Central memory CD4-positive, alpha-beta T cell (primary cell): ENCODE results near the gene SINHCAF.
"Not testable (repeated sequence)": the region's sequence is repeated elsewhere in the genome, so short reads cannot be mapped to it uniquely, and the experiment has no call there.

Experiments
- DNase-seq: peaks from one replicate; pipeline ENCODE4 v3.0.0; 2022
- total RNA-seq, 3 experiments: gene quantifications; one replicate each; lab custom pipeline; 2026; lab: John Stamatoyannopoulos, UW

Gene SINHCAF, protein sequence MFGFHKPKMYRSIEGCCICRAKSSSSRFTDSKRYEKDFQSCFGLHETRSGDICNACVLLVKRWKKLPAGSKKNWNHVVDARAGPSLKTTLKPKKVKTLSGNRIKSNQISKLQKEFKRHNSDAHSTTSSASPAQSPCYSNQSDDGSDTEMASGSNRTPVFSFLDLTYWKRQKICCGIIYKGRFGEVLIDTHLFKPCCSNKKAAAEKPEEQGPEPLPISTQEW
- total RNA-seq = 86.4 to 195 (median 122) reads per million in 3 experiments

DNA sequence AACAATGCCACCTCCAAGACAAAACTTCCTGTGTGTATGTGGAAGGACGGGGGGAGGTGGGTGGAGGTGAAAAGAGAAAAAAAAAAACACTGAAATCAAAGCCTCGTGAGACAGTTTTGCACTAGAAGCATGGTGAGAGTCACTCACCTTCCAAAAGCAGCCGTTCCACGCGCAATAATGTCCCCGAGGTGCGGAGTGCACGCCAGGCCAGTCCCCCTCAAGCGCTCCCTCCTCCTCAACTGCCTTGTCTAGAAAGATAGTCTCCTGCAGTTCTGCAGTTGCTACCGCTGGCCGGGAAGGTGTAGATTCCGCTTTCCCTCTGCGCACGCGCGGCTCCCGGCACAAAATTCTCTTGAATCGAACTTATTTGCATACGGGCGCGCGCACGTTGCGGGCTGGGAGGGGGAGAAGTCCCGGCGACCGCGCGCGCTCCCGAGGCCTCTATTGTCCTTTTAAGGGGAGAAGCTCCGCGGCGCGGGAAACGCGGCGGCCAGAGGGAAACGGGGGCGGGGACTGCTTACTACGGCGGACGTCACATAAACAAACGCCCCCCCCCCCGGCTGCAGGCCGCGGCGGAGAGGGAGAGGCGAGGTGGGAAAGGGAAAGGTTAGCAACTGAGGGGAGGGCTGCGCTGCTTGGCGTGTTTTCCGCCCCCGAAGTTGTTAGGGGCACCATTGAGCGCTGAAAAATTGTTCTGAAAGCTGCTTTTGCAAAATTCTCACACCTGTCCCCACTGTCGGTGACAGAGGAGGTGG is at the start of gene SINHCAF:
Gene SINHCAF, minus strand, starts transcription at position 274 of the 755 bp plus-strand sequence. CDS start 27,946 bp downstream, outside the sequence.
- peak; percentile 98 for DNase-seq

DNA sequence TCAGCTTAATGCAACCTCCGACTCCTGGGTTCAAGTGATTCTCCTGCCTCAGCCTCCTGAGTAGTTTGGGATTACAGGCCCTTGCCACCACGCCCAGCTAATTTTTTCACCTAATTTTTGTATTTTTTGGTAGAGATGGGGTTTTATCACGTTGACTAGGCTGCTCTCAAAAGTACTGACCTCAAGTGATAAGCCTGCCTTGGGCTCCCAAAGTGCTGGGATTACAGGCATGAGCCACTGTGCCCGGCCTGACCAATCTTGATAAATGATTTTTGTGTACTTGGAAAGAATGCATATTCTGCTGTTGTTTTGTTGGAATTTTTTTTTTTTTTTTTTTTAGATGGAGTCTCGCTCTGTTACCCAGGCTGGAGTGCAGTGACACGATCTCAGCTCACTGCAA is 49.5 kb upstream of the SINHCAF start:
- not testable (repeated sequence) for DNase-seq

DNA sequence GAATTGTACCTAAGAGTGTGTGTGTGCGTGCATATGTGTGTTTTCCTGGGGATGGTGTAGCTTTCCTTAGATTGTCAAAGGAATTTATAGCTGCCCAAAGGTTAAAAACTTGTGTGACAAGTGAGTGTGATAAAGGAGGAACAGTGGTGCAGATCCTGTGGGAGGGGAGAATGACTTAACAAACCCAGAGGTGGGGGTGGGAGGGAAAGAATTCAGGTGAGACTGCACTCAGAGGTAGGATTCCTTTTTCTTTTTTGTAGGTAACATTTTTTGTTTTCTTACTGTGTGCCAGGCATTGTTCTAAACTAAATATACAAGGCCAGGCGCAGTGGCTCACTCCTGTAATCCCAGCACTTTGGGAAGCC is 45.3 kb upstream of the SINHCAF start:
- DNase-seq = no peak

DNA sequence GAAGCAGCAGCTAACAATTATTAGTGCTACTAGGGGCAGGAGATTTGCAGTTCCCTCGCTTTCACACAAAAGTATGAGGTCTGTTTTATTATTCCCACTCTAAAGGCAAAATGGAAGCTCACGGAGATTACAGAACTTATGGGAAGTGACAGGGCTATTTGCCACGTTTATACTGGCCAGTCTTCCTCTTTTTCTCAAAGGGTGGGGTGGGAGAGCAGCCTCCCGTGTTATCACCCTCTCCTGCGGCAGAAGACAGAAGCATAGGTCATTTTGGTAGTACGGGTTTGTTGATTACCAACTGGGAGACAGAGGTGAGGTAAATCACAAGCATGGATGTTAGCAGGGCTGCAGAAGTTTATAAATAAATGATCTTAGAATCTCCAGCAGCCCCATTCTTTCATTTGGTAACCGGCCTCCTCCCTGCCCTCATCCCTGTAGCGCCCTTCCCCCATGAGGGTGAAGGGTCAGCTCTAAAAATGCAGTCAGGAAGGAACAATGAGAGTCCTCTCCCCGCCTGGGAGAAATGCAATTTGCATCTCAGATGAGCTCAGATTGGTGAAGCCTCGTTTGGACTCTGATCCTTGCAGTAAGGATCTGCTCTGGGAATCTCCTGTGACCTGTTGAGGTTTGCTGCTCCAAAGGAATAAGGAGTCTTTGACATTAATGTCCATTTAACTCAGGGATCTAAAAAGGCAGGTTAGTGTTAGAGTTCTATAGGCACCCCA is 44.7 kb upstream of the SINHCAF start:
- no peak for DNase-seq

DNA sequence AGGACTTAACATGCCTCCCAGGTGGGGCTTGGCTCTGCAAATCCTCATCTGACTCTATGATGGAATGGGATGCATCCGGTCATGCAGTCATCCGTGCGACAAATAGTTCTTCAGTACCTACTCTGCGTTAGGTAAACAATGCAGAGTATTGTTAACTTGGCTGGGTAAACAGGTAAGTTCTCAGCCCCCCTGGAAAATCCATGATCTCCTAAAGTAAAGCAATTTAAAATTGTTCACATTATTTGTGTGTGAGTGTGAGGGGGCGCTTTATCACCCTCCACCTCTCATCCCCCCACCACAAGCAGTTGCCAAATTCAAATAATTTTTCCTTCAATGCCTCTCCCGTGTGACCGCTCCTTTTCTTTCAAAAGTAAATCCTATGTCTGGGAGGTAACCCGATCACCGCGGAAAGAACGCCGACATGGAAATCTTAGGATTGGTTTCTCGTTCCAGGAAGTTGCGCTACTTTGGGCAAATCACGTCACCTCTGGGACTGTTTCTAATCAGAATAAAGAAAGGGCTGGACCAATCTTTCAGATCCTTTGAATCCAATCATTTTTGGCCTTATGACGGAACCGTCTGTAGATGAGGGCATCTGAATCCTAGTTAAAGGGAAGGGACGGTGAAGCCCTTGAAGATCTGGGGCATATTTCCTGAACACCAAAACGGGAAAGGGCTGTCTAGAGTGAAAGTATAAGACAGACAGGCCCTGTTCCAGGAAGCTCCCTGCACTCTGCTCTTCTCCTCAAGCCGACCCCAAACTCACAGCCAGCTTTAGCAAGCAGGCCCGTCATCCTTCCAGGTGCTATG is 44.0 kb upstream of the SINHCAF start:
- no peak for DNase-seq

- no peak for DNase-seq
These were observed 42.9 kb upstream of the SINHCAF start for GRCh38 chr12:31368666-31369361.

- DNase-seq = no peak
These were observed 40.2 kb upstream of the SINHCAF start for GRCh38 chr12:31366104-31366621.

DNA sequence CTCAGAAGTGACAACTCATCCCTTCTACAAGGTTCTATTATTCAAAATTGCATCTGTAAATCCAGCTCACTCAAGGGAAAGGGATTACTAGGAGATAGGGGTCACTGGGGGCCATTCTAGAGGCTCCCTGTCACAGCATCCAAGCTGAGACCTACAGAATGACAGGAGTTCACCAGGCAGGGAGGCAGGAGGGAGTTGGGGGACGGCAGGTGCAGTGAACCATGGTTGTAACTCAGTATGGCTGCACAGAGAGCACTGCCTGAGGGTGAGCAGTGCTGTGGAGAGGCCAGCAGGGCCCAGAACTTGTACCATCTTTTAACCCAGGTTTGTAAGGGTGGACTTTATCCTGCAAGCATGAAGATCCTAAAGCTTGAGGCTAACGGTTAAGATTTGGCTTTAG is 37.9 kb upstream of the SINHCAF start:
- DNase-seq = no peak

- no peak for DNase-seq
These were observed 37.5 kb upstream of the SINHCAF start for GRCh38 chr12:31363416-31363809.

DNA sequence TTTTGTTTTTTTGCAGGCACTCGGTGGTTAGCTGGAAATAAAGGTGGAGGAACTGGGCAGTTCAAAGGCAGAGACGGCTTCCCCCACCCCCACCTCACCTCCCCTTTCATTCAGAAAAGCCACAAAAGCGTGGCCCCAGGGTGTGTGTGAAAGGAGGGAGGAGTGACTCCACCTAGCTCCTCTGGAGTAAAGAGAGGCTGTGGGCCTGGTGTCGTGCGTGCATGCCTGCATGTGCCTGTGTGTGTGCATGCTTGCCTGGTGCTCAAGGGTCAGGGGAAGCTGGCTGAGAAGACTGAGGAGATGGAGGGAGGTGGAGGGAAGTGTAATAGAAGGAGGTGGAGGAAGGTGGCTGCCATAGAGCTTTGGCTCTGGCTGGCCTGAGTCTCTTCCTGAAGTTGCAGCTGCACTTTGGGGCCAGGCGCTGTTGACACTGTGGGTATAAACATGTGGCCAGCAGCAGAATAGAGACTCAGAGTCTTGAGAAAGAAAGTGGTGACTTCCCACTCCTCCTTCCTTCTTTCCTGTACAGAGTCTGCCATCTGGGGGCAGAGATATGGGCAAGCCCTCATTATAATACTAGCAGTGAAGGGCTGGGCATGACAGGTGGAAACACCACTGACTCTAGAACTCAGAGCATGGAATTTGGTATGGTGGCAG is 36.9 kb upstream of the SINHCAF start:
- DNase-seq = no peak

DNA sequence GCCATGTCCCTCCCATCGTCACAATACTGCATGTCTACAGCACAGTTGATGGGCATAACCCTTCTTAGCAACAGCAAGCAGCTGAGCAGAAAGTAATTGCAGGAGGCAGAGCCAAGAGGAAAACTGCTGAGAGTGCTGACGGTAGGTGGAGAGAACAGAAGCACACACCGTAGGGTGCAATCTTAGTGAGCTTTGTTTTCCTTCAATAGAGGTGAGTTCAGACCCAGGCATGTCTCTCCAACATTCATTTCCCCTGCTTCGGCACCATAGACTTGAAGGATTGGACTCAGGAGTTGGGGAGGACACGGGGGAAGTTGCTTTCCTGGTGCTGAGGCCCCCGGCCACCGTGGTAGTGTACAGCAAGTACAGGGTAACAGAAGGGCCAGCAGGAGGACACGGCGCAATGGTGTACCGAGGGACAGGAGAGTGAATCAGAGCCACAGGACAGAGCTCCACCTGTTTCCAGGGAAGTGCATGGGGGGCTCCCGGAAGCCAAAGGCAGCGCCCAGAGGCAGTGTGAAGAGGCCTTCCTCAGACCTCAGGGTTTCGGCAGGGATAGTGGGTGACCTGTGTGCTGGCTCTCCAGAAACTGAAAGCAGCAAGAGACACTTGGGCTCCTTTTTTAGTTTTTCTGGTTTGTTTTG is 36.3 kb upstream of the SINHCAF start:
- no peak for DNase-seq

GRCh38 chr12:31361730-31362114 is 35.8 kb upstream of the SINHCAF start:
- no peak for DNase-seq

- no peak for DNase-seq
These were observed 29.8 kb upstream of the SINHCAF start for GRCh38 chr12:31355747-31356107.

DNA sequence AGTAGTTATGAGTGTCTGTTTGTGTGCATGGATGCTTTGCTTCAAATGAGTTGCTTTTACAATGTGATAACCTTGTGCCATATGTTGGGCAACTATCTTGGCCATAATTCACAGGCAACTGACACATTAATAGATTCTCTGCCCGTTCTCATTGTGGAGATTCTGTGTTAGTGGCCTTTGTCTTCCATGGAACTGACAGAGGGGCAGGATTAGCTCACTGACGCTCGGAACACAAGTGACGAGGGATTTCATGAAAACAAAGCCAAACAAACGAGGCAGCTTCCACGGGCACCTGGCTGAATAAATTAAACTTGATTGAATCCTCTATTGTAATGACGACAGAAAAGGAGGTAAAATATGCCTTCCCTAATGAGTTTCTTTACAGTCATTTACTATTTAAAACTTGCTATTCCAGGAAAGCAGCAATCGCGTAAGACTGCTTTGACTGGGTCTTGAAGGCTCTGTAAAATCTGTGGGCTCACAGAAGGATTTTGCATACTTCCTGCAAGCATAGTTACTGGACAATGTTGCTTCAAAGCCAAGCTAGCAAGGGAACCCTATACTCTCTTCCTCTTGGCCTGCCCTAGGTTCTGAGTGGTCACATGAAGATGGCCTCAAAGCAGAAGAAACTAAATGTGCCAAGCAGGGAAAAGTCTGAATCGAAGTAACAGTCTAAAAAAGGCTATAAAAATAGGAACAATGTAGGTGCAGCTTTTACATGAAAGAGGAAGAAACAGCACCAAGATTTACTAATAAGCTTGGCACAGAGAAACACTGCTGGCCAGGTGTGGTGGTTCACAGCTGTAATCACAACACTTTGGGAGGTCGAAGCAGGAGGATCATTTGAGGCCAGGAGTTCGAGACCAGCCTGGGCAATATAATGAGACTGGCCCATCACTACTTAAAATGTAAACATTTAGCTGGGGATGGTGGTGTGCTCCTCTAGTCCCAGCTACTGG is 28.1 kb upstream of the SINHCAF start:
- DNase-seq = no peak

GRCh38 chr12:31346267-31346666 is 20.3 kb upstream of the SINHCAF start:
- no peak for DNase-seq

GRCh38 chr12:31343139-31343538 is 17.2 kb upstream of the SINHCAF start:
- no peak for DNase-seq

DNA sequence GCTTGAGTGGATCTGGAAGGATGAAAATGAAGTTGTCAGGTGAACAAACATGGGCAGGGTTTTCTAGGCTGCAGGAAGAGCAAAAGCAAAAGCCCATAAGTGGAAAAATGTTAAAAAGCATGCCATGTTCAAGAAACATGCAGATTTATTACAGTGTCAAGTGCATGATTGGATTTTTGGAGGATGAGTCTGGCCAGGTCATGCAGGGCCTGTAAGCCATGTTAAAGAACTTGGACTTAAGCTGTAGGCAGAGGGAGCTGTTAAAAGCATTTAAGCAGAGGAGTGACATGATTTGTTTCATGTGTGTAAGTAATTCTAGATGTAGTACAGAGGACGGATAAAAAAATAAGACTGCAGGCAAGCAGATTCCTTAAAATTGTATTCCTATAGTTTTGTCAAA is 16.3 kb upstream of the SINHCAF start:
- no peak for DNase-seq

DNA sequence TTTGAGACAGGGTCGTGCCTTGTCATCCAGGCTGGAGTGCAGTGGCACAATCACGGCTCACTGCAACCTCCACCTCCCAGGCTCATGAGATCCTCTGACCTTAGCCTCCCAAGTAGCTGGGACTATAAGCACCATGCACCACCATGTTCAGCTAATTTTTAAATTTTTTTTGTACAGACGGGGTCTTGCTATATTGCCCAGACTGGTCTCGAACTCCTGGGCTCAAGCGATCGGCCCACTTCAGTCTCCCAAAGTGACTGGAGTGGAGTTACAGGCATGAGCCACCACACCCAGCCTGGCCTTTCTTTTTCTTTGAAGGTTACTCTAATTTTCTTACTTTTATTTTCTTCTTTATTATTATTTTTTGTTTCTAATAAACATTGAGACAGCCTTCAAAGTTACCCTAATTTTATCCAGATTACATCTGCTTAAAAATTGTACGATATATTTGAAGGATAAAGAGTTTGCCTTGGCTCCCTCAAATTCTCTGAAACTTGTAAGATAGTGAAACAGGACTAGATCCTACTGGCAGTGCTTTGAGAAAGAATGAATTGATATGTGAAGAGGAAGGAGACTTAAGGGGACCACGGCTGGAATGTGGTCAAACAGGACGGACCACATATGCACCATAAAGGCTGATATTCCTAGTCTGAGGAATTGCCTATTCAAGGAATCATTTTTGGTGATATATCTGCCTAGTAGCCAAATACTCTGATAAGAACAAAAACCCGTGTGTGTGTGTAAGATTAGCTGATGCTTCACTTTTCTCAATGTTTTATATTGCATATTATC is 14.1 kb upstream of the SINHCAF start:
- no peak for DNase-seq

GRCh38 chr12:31337952-31338351 is 12.0 kb upstream of the SINHCAF start:
- no peak for DNase-seq
